ENCODE data around the gene LCAT.

DNA sequence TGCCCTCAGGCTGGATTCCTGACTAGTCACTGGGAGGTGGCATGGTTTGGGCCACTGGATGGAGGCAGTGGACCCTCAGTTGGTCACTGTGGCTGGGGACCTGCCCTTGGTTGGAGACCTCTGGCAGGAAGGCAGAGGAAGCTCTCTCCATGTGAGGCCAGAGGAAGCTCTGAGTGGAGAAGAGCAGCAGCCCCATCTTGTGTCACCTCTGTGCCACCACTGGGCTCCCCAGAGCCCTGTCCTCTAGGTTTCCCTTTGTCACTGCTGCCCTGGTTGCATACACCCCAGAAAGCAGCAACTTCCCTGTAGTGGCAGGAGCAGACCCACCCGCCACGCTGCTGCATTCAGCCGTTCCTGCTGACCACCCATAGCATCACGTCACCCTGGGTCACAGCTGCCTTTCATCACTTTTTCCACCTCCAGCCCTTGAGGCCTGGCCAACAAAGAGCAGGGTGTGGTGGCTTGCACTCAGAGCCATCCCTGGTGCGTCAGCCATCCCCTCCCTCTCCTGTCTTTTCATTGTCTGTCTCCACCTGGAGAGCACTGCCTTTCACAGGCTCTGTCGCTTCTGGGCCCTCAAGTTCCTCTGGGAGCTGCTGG lies 24.2 kb downstream of the LCAT start:
- TF ChIP-seq CTCF (IDR thresholded peaks at IDR 0.05) (no peak), POLR2A (IDR thresholded peaks at IDR 0.05) (no peak)
